HG02571 (cell line): ENCODE measurements around the gene CRTAP.
"Not testable (repeated sequence)": the region's sequence is repeated elsewhere in the genome, so short reads cannot be mapped to it uniquely, and the experiment has no call there.

Experiments used
- ATAC-seq: cut with Tn5 transposase; IDR thresholded peaks from one replicate; pipeline ENCODE4 v1.9.1; 2021; ENCODE audit warnings: mild to moderate bottlenecking, moderate library complexity; ENCODE audit not compliant: unreplicated experiment

Gene CRTAP

DNA sequence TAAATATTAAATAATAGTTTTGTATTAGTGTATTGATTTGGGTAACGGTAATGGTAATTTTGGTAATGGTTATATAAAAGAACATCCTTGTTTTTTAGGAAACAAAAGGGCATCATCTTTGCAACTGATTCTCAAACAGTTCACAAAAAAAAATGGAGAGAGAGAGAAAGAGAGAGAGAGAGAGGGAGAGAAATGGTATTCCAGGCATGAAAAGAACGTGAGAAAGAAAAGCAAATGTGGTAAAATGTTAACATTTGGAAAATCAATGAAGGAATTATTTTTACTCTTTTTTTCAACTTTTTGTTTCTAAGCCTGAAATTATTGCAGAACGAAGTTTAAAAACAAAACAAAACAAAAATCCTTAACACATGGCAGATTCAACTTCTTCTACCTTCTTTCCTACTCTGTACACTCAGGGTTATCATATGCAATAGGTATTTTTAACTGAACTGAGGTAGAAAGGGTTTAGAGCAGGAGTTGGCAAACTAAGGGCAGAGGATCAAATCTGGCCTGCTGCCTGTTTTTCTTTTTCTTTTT lies 14.6 kb upstream of the CRTAP start:
- ATAC-seq, result no peak

DNA sequence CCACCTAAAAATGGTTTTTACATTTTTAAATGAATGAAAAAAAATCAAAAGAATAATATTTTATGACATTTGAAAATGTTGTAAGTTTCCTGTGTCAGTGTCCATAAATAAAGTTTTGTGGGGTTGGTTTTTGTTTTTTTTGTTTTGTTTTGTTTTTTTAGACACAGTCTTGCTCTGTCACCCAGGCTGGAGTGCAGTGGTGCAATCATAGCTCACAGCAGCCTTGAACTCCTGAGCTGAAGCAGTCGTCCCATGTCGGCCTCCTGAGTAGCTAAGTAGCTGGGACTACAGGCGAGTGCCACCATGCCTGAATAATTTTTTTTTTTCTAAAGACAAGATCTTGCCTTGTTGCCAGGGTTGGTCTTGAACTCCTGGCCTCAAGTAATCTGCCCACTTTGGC lies 14.1 kb upstream of the CRTAP start:
- ATAC-seq, result no peak

DNA sequence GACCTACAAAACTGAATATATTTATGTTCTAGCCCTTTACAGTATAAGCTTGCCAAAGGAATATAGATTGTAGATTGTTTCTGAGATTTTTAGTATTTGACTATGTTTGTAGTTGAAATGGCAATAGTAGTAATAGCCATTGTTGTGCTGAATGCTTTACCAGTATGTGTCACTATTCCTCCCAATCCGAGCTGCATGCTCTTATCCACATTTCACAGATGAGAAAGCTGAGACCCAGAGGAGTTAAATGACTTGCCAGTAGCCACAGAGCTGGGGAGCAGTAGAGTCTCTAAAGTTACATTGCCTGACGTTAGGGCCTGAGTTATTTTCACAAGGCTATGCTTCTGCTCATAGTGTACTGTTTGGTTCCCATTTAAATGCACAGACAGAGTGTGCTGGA lies 13.6 kb upstream of the CRTAP start:
- ATAC-seq, result no peak

DNA sequence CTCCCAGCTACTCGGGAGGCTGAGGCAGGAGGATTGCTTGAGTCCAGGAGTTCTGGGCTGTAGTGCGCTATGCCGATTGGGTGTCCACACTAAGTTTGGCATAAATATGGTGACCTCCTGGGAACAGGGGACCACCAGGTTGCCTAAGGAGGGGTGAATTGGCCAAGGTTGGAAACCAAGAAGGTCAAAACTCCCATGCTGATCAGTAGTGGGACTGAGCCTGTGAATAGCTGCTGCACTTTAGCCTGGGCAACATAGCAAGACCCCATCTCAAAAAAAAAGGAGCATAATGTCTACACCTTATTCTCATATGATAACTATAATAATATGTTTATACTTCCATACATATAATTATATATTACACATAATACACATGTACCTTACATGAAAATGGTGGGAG lies 10.8 kb upstream of the CRTAP start:
- no peak for ATAC-seq

DNA sequence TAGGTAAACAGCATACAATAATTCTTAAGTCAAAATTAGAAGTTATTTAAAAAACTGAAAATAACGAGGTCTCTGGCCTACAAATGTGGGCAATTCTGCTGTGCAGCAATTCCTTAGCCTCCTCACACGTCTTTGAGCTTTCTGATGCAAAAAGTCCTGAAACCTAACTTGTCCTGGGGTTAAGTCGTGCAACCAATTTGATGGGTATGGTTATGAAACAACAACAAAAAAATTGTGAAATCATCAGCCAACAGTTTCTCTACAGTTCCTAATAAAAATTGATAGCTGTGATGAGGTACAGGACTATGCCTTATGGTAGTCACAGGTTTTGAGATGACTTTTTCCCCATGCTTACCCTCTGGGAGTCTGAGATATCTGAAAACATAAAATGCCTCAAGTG lies 10.3 kb upstream of the CRTAP start:
- no peak for ATAC-seq

DNA sequence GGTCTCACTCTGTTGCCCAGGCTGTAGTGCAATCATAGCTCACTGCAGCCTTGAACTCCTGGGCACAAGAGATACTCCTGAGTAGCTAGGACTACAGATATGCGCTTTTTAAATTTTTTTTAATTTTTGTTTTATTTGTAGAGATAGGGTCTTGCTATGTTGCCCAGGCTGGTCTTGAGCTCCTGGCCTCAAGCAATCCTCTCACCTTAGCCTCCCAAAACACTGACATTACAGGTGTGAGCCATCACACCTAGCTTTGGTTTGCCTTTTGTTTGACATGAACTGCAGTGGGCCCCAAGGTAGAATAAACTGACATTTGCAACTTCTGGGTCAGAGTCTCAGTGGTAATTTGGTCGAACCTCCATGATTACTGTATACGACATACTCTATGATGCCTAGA lies 9.0 kb upstream of the CRTAP start:
- ATAC-seq, result no peak

DNA sequence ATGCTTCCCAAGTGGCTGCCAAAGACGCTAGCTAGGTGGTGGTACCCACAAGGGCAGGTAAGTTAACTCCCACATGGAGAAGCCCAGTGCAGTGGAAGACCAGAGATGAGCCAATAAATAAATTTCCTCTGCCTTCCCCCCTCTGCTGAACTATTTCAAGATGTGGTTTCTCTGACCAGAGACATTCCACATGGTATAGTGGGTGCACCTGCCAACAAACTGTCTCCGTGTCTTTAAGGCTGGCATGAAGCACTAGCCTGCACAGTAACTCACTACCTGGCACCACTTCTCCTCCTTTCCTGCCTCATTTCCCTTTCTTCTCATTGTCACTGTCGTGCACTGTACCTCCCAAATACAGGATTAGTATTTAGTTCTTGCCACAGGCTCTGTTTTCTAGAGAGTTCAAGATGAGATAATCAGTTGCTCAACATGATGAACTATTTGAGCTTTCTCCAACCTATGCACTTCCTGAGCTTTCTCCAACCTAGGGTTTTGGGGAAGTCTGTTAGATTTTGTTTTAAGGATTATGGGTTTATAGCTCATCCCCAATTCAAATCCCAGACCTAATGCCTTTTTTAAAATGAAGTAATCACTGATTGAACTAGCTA lies 8.4 kb upstream of the CRTAP start:
- no peak for ATAC-seq

DNA sequence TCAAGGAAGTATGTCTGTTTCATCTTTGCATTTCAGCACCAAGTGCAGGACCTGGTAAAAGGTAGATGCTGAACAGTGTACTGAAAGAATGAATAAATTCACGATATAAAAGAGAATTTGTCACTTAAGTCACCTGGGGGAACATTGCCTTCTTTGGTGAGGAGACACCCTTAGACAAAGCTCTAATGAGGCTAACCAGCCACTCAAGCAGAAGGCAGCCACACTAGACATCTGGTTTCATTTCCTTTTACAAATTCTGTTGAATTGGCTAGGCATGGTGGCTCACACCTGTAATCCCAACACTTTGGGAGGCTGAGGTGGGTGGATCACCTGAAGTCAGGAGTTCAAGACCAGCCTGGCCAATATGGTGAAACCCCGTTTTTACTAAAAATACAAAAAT lies 7.0 kb upstream of the CRTAP start:
- not testable (repeated sequence) for ATAC-seq

DNA sequence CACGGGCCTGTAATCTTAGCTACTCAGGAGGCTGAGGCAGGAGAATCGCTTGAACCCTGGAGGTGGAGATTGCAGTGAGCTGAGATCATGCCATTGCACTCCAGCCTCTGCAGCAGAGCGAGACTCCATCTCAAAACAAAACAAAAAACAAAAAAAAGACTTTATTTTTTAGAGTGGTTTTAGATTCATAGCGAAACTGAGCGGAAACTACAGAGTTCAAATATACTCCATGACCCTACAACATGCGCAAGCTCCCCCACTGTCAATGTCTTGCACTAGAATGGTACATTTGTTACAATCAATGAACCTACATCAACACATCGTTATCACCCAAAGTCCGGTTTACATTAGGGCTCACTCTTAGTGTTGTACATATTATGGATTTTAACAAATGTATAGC lies 2.2 kb upstream of the CRTAP start:
- ATAC-seq, result peak; percentile 32

DNA sequence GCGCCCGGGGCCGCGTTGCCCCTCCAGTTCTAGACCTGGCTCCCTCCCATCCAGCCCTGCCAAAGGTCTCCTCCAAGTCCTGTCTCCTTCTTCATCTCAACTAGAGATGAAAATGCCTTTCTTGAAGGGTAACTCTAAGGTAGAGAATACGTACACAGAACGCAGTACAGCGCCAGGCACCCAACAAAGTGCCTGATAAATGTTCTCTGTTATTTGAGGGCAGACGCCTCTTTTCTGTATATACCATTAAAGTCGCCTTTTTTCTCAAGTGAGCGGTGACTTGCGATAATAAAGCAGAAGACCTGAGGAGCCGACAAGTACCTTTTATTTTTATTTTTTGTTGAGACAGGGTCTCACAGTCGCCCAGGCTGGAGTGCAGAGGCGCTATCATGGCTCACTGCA lies 809 bp downstream of the CRTAP start:
- ATAC-seq, result no peak

DNA sequence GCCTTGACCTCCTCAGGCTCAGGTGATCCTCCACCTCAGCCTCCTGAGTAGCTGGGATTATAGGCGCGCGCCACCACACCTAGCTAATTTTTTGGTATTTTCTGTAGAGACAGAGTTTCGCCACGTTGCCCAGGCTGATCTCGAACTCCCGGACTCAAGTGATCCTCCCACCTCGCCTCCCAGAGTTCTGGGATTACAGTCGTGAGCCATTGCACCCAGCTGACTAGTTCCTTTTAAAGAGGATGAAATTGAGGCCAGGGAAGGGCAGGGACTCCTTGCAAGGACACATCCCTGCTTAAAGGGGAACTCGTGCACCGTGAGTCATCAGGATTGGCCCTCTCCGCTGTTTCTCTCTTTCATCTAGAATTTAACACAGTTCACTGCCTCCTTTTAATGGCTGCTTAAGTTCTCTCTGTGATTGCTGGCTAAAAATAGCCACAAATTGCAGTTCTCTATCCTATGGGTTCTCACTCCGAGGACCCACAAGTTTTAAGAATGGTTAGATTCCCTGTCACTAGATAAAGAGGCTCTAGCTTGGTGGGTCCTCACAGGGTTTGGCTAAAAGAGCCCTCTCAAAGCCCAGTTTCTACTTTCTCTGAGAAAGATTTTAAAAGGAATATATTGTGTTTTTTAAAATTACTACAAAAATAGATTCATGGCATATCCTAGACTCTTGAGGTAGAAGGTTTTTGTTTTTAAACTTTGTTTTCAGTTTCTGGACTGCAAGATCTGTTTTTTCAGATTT lies 1.4 kb downstream of the CRTAP start:
- no peak for ATAC-seq

DNA sequence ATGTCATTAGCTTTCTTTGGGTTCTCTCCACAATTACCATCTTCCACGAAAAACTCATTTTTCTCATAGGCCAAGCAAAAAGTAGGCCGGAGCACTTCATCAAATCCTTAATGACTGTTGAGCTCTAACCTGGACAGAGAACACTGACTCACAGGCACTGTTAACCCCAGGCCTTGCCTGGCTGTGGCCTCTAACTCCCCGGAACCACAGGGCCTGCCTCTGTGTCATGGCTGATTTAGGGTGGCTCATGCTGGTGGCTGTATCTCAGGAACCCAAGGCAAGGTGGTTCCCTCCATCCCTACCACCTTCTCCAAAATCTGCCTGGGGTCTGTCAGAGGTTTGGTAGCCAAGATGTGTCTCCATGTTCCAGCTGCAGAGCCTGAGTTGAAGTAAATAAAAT lies 3.6 kb downstream of the CRTAP start:
- no peak for ATAC-seq

DNA sequence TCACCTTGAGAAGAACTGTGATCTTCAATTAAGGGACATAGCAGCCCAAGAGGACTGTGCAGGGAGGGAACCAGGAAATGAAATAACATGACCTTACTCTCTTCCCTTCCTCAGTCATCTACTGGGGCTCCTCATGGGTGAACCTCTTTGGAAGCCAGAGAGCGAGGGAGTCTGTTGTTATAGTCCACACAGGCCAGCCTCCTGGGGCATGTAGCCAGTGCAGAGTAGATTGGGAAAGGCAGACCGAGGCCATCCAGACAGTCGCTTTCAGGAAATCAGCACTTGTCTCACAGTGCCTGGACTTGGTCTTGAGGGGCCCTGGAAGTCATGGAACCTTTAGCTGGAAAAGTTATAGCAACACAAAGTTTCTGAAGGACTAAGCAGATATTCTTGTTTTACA lies 6.1 kb downstream of the CRTAP start:
- no peak for ATAC-seq

DNA sequence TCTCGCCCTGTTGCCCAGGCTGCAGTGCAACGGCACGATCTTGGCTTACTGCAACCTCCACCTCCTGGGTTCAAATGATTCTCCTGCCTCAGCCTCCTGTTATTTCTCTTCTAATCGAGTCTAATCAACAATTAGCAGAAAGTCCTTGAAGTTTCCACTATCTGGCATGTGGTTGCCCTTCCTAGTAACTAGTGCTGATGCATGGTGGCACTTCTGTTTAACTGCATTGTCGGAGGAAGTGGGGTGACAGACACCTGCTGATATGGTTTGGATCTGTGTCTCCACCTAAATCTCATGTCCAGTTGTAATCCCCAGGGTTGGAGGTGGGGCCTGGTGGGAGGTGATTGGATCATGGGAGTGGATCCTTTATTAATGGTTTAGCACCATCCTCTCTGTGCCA lies 9.2 kb downstream of the CRTAP start:
- no peak for ATAC-seq

DNA sequence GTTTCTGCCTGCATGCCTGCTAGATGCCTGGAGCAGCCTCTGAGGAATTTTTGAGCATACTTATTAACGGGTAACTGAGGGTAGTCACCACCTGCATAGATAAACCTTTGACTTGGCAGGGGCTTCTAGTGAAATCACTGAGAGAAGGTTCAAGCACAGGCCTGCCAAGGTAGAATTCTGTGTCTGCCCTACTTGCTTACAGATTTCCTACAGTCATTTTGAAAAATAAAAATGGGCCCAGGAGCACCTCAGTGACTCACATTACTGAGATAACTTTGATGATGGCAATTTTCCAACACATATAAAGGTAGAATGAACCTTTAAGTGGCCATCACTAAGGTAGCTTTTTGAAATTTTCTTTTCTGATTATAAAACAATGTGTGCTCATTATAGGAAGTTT lies 10.8 kb downstream of the CRTAP start:
- ATAC-seq, result no peak

DNA sequence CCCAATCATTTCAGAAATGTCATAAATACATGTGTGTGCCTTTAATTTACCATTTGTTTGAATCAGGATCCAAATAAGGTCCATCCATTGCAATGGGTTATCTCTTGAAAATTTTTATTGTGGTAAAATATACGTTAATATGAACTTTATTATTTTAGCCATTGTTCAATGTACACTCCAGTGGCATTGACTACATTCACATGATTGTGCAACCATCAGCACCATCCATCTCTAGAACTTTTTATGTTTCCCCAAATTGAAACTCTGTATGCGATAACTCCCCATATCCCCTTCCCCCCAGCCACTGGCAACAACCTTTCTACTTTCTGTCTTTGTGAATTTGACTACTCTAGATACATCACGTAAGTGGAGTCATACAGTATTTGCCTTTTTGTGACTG lies 12.0 kb downstream of the CRTAP start:
- ATAC-seq, result no peak

DNA sequence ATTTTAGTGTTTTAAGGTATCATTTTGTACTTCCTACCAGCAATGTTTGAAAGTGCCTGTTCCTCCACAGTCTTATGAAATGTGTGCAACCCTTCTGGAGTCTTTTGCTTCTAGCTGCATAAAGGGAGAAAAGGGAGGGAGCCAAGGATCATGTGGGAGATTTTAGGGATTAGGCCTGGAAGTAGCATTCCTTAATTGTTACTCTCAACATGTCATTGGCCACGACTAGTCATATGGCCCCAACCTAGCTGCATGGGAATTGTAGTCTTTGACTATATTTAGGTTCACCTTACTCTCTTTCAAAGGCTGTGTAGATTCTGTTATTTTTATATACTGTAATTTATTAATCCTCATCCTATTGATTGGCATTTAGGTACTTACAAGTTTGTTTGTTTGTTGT lies 14.9 kb downstream of the CRTAP start:
- ATAC-seq, result no peak

DNA sequence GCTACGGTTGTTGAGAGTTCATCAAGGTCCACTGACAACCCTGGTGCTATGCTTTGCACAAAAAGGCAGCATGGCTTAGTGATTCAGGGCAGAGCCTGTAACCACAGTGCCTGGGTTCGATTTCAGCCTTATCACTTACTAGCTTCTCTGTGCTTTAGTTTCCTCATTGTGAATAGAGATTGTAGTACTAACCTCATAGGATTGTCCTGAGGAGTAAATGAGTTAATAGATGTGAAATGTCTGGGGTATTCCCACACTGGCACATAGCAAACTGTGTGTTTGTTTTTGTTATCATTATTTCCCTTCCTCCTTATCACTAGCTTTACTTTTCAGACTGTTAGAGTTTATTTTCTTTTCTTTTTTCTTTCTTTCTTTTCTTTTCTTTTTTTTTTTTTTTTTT lies 16.3 kb downstream of the CRTAP start:
- no peak for ATAC-seq

DNA sequence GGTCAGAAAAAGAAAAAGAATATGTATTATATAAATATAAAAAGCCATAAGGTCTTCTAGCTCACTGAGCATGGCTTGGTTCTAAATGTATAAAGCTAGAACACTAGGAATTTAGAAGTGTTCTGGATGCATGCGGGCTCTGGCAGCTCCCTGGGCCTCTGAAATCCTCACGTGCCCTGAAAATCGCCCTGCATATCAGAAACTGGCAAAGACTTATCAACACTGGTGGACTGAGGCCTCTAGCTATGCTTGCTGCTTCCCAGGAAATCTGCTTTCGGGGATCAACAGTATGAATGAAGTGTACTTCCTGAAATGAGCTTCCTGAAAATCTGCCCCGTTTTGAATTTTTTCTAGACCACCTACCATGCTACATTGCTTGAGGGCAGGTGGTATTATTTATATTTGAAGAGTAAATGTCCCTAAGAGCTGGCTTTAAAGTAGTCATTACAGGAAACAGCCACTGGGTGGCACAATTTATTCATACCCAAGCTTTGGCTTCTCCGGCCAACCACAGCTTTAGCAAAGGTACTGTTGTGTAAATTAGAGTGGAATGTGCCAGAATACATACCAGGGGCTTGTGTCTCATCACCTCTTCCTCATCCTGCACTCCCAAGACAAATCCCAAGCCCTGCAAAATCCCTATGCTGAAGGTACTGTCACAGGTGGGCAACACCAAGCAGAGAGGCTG lies 17.7 kb downstream of the CRTAP start:
- ATAC-seq, result peak; percentile 87

DNA sequence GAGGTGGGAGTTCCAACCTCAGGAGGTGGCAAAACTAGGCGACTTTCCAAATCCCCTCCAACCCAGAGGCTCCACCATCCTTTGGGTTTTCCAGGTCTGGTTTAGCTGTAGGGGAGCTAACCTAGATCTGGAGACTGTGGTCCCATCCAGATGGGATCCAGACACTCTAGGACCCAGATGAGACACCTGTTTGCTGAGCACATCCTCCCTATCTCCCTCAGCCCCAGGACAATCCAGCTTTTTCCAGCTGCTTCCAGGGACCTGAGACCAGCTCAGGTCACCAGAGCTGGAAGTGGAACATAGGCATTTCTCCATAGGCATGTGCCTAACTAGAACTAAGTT lies 18.2 kb downstream of the CRTAP start:
- no peak for ATAC-seq

DNA sequence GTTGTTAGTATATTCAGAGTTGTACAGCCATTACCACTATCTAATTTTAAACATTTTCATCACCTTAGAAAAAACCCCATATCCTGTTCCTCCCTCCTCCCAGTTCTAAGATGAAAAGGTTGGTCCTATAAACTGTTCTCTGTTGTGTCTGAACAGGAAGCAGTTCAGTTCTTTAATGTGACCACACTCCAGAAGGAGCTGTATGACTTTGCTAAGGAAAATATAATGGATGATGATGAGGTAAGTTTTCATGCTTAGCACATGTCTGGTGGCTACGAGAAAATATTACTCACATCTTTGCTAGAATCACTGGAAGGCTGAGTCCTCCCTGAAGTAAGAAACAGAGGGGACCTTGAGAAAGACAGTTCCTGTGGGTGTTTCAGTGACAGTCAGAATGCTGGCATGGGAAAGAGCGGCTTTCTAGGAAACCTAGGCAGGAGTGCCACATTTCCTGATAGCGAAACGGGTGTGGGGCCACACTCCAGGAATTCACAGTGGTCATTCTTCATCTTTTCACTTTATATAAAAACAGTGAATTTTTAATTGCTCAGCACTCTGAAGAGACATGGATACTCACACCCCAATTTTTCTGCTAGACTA lies 20.3 kb downstream of the CRTAP start:
- no peak for ATAC-seq

DNA sequence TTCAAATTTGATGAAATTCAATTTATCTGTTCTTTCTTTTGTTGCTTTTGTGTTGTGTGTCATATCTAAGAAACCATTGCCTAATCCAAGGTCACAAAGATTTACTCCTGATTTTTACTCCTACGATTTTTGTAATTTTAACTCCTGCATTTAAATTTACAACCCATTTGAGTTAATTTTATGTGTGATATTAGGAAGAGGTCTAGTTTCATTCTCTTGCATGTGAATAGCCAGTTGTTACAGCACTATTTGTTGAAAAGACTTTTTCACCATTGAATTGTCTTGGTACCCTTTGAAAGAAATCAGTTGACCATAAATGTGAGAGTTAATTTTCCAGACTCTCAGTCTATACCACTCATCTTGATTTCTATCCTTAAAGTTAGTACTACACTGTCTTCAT lies 23.9 kb downstream of the CRTAP start:
- no peak for ATAC-seq
